ENCODE data around the gene RLF.
"Not testable (repeated sequence)": the region's sequence is repeated elsewhere in the genome, so short reads cannot be mapped to it uniquely, and the experiment has no call there.

Gene RLF

GRCh38 chr1:40174788-40175187 is 13.6 kb downstream of the RLF start:
- FAIRE-seq, result no peak

GRCh38 chr1:40176989-40177388 is 15.8 kb downstream of the RLF start:
- not testable (repeated sequence) for FAIRE-seq

GRCh38 chr1:40178200-40178599 is 17.0 kb downstream of the RLF start:
- no peak for FAIRE-seq

GRCh38 chr1:40179496-40180089 is 18.4 kb downstream of the RLF start:
- no peak for FAIRE-seq

GRCh38 chr1:40183055-40183710 is 22.0 kb downstream of the RLF start:
- no peak for FAIRE-seq

GRCh38 chr1:40184193-40184592 is 23.0 kb downstream of the RLF start:
- no peak for FAIRE-seq

GRCh38 chr1:40185951-40186864 is 25.0 kb downstream of the RLF start:
- FAIRE-seq, result no peak

- no peak for FAIRE-seq
Measured at GRCh38 chr1:40187399-40187798, 26.2 kb downstream of the RLF start.

- not testable (repeated sequence) for FAIRE-seq
Measured at GRCh38 chr1:40194639-40195038, 33.5 kb downstream of the RLF start.

- no peak for FAIRE-seq
Measured at GRCh38 chr1:40197656-40198055, 36.5 kb downstream of the RLF start.

- FAIRE-seq, result no peak
Measured at GRCh38 chr1:40199126-40199525, 37.9 kb downstream of the RLF start.

- no peak for FAIRE-seq
Measured at GRCh38 chr1:40204856-40205255, 43.7 kb downstream of the RLF start.

GRCh38 chr1:40210511-40211204 is 49.5 kb downstream of the RLF start:
- no peak for FAIRE-seq

- FAIRE-seq, result no peak
Measured at GRCh38 chr1:40218333-40218732, 57.1 kb downstream of the RLF start.

GRCh38 chr1:40221471-40221905 is 60.3 kb downstream of the RLF start:
- not testable (repeated sequence) for FAIRE-seq

GRCh38 chr1:40221977-40222772 is 61.0 kb downstream of the RLF start:
- no peak for FAIRE-seq

- no peak for FAIRE-seq
Measured at GRCh38 chr1:40224040-40224439, 62.9 kb downstream of the RLF start.

- no peak for FAIRE-seq
Measured at GRCh38 chr1:40226192-40226591, 65.0 kb downstream of the RLF start.

- no peak for FAIRE-seq
Measured at GRCh38 chr1:40232444-40232843, 71.3 kb downstream of the RLF start.

- no peak for FAIRE-seq
Measured at GRCh38 chr1:40239626-40240025, 78.4 kb downstream of the RLF start.

- FAIRE-seq, result no peak
Measured at GRCh38 chr1:40240390-40240789, 79.2 kb downstream of the RLF start.

- FAIRE-seq, result no peak
Measured at GRCh38 chr1:40241362-40241761, 80.2 kb downstream of the RLF start.
